ENCODE data around the gene TAS2R31. TPM values are rescaled to one million over a fixed set of nuclear protein-coding genes. Genes with fewer than 3 reads are reported as not detected.
"Not testable (repeated sequence)": the region's sequence is repeated elsewhere in the genome, so short reads cannot be mapped to it uniquely, and the experiment has no call there.

The TAS2R31 gene
- total RNA-seq, 1 donor from 2014 or later: 8.6 TPM

GRCh38 chr12:11069854-11070365 lies 38.7 kb upstream of the TAS2R31 start:
- DNase-seq (ENCODE audit: low spot score, unreplicated experiment): no peak
- no peaks in the 10 kb centered on the region for H3K27me3 Mint-ChIP-seq
- H3K4me3 Mint-ChIP-seq (ENCODE audit: low read depth): no peak overlapping the region
- H3K27ac Mint-ChIP-seq: no peak overlapping the region
- H3K9me3 Mint-ChIP-seq (ENCODE audit: low read depth): peaks cover 14% of the 10 kb centered on the region
- TF ChIP-seq, protein P1, sequence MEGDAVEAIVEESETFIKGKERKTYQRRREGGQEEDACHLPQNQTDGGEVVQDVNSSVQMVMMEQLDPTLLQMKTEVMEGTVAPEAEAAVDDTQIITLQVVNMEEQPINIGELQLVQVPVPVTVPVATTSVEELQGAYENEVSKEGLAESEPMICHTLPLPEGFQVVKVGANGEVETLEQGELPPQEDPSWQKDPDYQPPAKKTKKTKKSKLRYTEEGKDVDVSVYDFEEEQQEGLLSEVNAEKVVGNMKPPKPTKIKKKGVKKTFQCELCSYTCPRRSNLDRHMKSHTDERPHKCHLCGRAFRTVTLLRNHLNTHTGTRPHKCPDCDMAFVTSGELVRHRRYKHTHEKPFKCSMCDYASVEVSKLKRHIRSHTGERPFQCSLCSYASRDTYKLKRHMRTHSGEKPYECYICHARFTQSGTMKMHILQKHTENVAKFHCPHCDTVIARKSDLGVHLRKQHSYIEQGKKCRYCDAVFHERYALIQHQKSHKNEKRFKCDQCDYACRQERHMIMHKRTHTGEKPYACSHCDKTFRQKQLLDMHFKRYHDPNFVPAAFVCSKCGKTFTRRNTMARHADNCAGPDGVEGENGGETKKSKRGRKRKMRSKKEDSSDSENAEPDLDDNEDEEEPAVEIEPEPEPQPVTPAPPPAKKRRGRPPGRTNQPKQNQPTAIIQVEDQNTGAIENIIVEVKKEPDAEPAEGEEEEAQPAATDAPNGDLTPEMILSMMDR (IDR thresholded peaks at IDR 0.05; ENCODE audit: unreplicated experiment): no peak
- H3K4me1 Mint-ChIP-seq (ENCODE audit: low read depth): peaks cover 19% of the 10 kb centered on the region
- peaks cover 26% of the 10 kb centered on the region for H3K36me3 Mint-ChIP-seq (ENCODE audit: insufficient read depth)

- Mint-ChIP-seq H3K36me3 (ENCODE audit: insufficient read depth) (peaks cover 27% of the 10 kb centered on the region), H3K4me1 (ENCODE audit: low read depth) (peaks cover 18% of the 10 kb centered on the region), H3K27ac (no peak overlapping the region), H3K4me3 (ENCODE audit: low read depth) (no peak overlapping the region), H3K9me3 (ENCODE audit: low read depth) (peaks cover 11% of the 10 kb centered on the region), H3K27me3 (no peaks in the 10 kb centered on the region)
- DNase-seq (ENCODE audit: low spot score, unreplicated experiment): no peak
- TF ChIP-seq, protein P1 (IDR thresholded peaks at IDR 0.05; ENCODE audit: unreplicated experiment): no peak
Measured at GRCh38 chr12:11067514-11067913, 36.3 kb upstream of the TAS2R31 start.

DNA sequence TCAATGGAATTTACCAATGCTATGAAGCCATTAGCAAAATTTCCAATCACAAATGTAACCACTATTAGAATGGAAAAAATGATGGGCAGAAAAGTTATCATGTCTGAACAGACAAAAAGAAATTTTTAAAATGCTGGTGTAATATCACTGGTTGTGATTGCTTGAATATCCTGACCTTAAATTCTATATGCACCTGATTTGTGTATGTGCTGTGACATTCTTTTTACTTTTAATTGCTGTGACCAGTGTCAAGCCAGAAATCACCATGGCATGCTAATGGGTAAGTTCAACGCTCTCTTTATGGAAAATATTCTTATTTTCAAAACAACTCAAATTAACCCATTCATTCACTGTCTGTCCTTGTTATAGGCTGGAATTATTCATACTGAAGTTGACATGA lies 31.0 kb upstream of the TAS2R31 start, which contains the start of gene TAS2R46:
Gene TAS2R46 (minus strand): TSS at position 101 of the 400 bp plus-strand sequence. CDS start 0 bp downstream, at position 101.
- not testable (repeated sequence) for H3K9me3 Mint-ChIP-seq (ENCODE audit: low read depth); H3K27me3 Mint-ChIP-seq; H3K4me1 Mint-ChIP-seq (ENCODE audit: low read depth); H3K27ac Mint-ChIP-seq; H3K4me3 Mint-ChIP-seq (ENCODE audit: low read depth); DNase-seq (ENCODE audit: low spot score, unreplicated experiment)
- H3K36me3 Mint-ChIP-seq (ENCODE audit: insufficient read depth): peaks cover 11% of the 10 kb centered on the region

- no peak for DNase-seq (ENCODE audit: low spot score, unreplicated experiment)
- no peak overlapping the region for H3K4me3 Mint-ChIP-seq (ENCODE audit: low read depth)
- H3K27ac Mint-ChIP-seq: no peak overlapping the region
- H3K27me3 Mint-ChIP-seq: no peaks in the 10 kb centered on the region
- H3K4me1 Mint-ChIP-seq (ENCODE audit: low read depth): peaks cover 8% of the 10 kb centered on the region
- peaks cover 20% of the 10 kb centered on the region for H3K36me3 Mint-ChIP-seq (ENCODE audit: insufficient read depth)
- H3K9me3 Mint-ChIP-seq (ENCODE audit: low read depth): peaks cover 5% of the 10 kb centered on the region
- TF ChIP-seq, protein P1 (IDR thresholded peaks at IDR 0.05; ENCODE audit: unreplicated experiment): no peak
Measured at GRCh38 chr12:11059784-11060183, 28.6 kb upstream of the TAS2R31 start.

DNA sequence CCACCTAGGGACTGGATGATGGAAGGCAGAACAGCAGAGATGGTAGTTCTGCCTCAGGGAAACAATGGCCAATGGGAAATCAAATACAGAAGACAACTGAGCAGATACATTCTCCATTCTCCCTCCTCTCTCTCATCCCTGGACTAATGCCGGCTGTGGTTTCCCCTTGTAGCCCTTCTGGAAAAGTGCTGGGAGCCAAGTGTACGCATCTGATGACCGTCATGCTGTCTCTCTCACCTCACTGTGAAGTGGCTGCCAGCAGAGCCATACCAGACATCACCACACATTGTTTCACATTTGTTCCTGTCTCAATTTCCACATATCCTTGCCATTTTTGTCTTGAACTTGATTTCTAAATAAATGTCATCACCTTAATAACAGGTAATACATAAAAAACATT lies 27.8 kb upstream of the TAS2R31 start:
- Mint-ChIP-seq H3K27me3 (no peaks in the 10 kb centered on the region), H3K27ac (no peak overlapping the region), H3K36me3 (ENCODE audit: insufficient read depth) (peaks cover 15% of the 10 kb centered on the region), H3K4me1 (ENCODE audit: low read depth) (peaks cover 8% of the 10 kb centered on the region), H3K4me3 (ENCODE audit: low read depth) (no peak overlapping the region), H3K9me3 (ENCODE audit: low read depth) (peaks cover 5% of the 10 kb centered on the region)
- TF ChIP-seq, protein P1 (IDR thresholded peaks at IDR 0.05; ENCODE audit: unreplicated experiment): no peak
- no peak for DNase-seq (ENCODE audit: low spot score, unreplicated experiment)

GRCh38 chr12:11055306-11055705 lies 24.1 kb upstream of the TAS2R31 start:
- H3K9me3 Mint-ChIP-seq (ENCODE audit: low read depth): peaks cover 30% of the 10 kb centered on the region
- peaks cover 5% of the 10 kb centered on the region for H3K4me1 Mint-ChIP-seq (ENCODE audit: low read depth)
- H3K27me3 Mint-ChIP-seq: no peaks in the 10 kb centered on the region
- H3K27ac Mint-ChIP-seq: no peak overlapping the region
- peaks cover 42% of the 10 kb centered on the region for H3K36me3 Mint-ChIP-seq (ENCODE audit: insufficient read depth)
- TF ChIP-seq, protein P1 (IDR thresholded peaks at IDR 0.05; ENCODE audit: unreplicated experiment): no peak
- H3K4me3 Mint-ChIP-seq (ENCODE audit: low read depth): no peak overlapping the region
- no peak for DNase-seq (ENCODE audit: low spot score, unreplicated experiment)

GRCh38 chr12:11049806-11050531 lies 18.8 kb upstream of the TAS2R31 start:
- Mint-ChIP-seq H3K36me3 (ENCODE audit: insufficient read depth) (peaks cover 56% of the 10 kb centered on the region), H3K9me3 (ENCODE audit: low read depth) (peaks cover 30% of the 10 kb centered on the region)
- H3K27ac Mint-ChIP-seq; H3K27me3 Mint-ChIP-seq; H3K4me1 Mint-ChIP-seq (ENCODE audit: low read depth); H3K4me3 Mint-ChIP-seq (ENCODE audit: low read depth); DNase-seq (ENCODE audit: low spot score, unreplicated experiment): not testable (repeated sequence)

DNA sequence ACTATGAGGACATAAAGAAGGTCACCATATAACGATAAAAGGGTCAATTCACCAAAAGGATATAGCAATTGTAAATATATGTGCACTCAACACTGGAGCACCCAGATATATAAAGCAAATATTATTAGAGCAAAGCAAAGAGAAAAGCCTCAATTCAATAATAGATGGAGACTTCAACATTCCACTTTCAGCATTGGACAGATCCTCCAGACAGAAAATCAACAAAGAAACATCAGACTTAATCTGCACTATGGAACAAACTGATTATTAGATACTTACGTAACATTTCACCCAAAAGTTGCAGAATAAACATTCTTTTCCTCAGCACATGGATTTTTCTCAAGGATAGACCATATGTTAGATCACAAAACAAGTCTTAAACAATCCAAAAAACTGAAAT lies 10.2 kb upstream of the TAS2R31 start:
- peaks cover 60% of the 10 kb centered on the region for H3K36me3 Mint-ChIP-seq (ENCODE audit: insufficient read depth)
- DNase-seq (ENCODE audit: low spot score, unreplicated experiment); H3K27me3 Mint-ChIP-seq; H3K27ac Mint-ChIP-seq; H3K4me3 Mint-ChIP-seq (ENCODE audit: low read depth): not testable (repeated sequence)
- peaks cover 33% of the 10 kb centered on the region for H3K9me3 Mint-ChIP-seq (ENCODE audit: low read depth)
- H3K4me1 Mint-ChIP-seq (ENCODE audit: low read depth): peaks cover 15% of the 10 kb centered on the region

Data from progenitor cell of endocrine pancreas (in vitro differentiated cells).